ENCODE data around the gene ARHGAP30.
A peak's percentile ranks its signal among the peaks of the same experiment; 100 is the strongest.
"Not testable (repeated sequence)": the region's sequence is repeated elsewhere in the genome, so short reads cannot be mapped to it uniquely, and the experiment has no call there.

ARHGAP30 gene

DNA sequence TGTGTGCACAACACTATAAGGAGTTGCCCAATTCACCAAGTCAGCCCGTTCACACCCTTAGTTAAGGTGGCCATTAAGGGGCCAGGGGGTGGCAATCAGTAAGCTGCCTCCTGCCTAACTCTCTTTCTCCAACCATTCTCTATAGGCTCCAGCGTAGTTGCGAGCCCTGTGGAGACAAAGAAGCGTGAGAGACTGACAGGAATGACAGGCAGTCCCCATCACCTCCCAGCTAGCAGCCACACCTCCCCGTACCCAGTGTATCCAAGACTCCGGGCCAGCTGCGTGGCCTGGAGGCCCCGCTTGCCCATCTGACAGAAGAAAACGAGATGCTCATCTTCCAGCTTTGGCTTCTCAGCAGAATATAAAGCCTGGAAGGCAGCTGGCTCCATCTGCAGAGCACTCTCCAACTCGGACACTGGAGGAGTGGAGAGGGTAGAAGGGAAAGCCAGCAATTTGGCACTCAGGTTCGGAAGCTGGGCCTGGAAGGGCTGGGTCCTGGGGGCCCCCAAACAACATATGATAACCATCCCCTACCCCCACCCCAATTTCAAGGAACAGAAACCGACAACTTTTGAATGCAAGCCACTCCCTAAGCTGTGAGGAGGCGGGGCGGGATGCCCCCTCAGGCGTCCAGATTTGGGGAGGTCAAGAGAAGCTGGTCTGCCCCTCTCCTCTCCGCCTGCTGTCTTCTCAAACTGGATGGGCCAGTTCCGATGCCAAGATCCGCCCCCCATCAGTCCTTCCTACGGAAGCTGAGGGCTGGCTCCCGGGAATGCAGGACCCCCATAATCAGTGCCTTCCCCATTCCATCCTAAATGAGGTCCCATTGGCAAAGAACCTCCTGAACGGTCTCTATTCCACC lies 31.8 kb downstream of the ARHGAP30 start:
- DNase-seq: no peak

DNA sequence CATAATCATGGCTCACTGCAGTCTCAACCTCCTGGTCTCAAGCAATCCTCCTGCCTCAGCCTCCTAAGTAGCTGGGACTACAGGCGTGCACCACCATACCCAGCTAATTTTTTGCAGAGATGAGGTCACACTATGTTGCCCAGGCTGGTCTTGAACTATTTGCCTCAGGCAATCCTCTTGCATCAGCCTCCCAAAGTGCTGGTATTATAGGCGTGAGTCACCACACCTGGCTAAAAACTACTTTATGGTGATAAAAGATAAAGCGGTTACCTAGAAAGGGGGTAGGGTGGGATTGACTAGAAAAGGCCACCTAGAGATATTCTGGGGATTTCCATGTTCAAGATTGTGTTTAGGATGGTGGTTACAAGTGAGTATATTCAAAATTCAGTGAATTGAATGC lies 35.9 kb downstream of the ARHGAP30 start:
- DNase-seq: no peak

DNA sequence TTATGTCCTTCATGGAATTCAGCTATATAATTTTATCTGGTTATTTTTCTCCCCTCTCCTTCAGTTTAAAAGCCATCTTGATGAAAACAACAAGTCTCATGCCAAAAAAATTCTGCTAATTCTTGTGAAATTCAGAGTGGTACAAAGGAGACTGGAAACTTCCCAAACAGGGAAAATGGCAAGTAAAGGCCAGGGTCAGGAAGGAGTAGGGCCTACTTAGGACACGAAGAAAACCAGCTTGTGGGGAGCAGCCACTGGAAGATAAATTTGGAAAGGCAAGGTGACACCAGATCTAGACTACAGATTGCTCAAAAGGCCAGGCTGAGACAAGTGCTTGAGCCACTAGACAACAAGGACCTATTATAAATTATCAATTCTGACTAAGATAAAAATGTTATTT lies 37.3 kb downstream of the ARHGAP30 start:
- DNase-seq: no peak

- DNase-seq: no peak
Observed at GRCh38 chr1:161031874-161032273, 37.8 kb downstream of the ARHGAP30 start.

GRCh38 chr1:161029466-161029865 lies 40.2 kb downstream of the ARHGAP30 start:
- DNase-seq: not testable (repeated sequence)

DNA sequence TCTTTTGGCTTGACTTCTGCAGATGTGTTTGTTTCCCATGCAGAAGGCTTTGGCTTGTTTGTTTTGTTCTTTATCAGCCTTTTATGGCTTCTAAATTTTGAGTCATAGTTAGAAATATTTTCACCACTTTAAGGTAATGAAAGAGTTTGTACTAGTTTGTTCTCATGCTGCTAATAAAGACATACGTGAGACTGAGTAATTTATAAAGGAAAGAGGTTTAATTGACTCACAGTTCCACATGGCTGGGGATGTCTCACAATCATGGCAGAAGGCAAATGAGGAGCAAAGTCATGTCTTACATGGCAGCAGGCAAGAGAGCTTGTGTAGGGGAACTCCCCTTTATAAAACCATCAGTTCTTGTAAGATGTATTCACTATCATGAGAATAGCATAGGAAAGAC lies 42.7 kb downstream of the ARHGAP30 start:
- DNase-seq: not testable (repeated sequence)

- DNase-seq: not testable (repeated sequence)
Observed at GRCh38 chr1:161022432-161022831, 47.3 kb downstream of the ARHGAP30 start.

DNA sequence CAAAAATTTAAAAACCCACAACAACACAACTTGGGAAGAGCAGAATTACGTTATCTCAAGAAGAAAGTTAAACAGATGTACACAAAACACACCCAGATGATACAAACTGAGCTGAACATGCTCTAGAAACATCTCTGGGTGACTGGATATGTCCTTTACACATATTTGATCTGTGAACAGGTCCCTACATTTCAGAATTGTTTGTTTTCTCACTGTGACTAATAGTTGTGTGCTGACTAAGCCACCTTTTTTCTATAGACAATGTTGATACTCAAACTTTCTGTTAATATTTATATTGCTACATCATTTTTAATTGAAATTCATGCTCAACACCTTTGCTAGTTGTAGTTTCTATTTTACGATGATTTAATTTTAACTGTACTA lies 47.7 kb downstream of the ARHGAP30 start:
- DNase-seq: no peak

DNA sequence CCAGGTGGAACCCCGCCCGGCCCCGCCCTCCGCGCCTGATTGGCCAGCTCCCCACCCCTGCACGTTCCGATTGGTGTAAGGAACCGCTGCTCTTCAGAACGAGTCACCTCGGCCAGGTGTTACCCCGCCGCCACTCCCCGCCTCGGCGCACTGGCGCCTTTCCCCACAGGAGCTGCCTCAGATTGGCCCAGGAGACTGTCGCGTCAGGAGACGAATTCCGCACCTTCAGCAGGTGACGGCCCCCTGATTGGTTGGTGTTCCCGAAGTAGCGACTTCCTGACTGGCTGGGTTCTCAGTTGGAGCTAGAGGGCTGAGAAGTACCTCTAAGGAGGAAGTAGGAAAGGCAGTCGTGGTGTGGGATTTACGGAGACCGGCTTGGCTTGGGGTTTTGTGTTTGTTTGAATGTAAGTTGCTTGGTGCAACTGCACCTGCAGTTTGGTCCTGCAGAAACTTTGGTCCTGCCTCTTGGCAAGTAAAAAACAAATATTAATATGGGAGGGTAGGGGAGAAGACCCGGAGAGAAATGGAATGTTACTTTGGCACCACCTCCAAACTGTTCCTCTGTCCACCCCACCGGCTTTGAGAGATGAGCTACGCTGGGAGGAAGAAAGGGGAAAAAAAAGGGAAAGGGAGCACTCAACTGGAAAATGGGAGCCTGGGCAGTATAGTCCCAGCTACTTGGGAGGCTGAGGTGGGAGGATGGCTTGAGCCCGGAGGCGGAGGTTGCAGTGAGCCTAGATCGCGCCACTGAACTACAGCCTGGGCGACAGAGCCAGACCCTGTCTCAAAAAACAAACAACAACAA lies 48.3 kb downstream of the ARHGAP30 start:
- DNase-seq: peak; percentile 92

DNA sequence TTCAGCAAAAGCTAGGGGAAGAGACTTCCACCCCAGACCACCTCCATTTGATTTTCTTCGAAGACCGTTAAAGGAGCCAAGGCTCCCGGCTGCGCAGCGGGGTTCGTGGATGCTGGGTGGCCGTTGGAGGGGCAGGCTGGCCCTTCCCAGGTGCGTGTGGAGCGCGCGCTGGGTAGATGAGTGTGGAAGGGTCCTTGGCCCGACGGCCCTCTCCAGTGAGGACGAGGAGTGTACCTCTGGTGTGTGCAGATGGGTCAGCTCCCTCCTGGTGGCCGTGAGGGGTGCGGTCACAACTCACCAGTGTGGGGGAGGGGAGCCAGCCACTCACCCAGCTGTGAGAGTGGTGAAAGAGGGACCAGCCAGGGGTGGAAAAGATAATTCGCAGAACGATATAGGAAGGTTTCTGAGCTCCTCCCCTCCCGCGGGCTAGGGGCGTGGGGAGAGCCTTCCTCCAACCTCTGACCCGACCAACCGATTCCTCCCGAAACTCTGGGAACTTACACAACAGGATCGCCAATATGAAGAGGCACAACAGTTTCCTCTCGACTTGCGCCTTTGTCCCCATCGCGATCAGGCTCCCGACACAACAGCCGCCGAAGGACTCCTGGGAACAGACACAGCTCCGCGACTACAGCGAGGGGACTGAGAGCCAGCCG lies 49.1 kb downstream of the ARHGAP30 start, which contains the start of gene F11R:
Gene F11R (minus strand): TSS at position 644 of the 656 bp plus-strand sequence. CDS start 79 bp downstream, at position 565.
- no peak for DNase-seq

GRCh38 chr1:161019751-161020495 lies 49.8 kb downstream of the ARHGAP30 start:
- DNase-seq: no peak

DNA sequence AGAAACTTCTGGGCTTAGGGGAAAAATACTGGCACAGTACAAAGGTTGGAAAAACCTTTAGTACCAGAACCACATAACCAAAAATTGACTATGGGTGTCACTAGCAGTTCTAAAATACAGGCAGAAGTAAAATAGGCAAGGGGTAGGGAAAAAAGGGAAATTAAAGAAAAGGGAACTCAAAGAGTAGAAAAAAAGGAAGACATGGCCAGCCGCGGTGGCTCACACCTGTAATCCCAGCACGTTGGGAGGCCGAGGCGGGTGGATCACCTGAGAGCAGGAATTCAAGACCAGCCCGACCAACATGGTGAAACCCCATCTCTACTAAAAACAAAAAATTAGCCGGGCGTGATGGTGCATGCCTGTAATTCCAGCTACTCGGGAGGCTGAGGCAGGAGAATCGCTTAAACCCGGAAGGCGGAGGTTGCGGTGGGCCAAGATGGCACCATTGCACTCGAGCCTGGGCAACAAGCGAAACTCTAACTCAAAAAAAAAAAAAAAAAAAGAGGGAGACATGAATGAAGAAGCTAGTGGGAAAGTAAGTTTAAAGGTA lies 50.5 kb downstream of the ARHGAP30 start:
- DNase-seq: not testable (repeated sequence)

DNA sequence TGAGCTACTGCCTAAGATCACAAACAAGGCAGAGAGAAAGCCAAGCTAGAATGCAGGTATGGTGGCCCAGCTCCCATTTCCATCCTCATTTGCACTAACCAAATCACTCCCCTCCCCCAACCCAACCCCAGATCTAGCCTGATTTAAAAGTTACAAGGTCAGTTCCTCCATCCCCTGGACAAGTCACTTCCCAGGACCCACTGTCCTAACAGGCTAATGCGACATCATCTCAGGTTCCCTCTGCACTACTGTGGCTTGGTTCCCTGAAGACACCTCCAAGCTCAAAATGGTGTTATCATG lies 51.1 kb downstream of the ARHGAP30 start:
- DNase-seq: no peak

DNA sequence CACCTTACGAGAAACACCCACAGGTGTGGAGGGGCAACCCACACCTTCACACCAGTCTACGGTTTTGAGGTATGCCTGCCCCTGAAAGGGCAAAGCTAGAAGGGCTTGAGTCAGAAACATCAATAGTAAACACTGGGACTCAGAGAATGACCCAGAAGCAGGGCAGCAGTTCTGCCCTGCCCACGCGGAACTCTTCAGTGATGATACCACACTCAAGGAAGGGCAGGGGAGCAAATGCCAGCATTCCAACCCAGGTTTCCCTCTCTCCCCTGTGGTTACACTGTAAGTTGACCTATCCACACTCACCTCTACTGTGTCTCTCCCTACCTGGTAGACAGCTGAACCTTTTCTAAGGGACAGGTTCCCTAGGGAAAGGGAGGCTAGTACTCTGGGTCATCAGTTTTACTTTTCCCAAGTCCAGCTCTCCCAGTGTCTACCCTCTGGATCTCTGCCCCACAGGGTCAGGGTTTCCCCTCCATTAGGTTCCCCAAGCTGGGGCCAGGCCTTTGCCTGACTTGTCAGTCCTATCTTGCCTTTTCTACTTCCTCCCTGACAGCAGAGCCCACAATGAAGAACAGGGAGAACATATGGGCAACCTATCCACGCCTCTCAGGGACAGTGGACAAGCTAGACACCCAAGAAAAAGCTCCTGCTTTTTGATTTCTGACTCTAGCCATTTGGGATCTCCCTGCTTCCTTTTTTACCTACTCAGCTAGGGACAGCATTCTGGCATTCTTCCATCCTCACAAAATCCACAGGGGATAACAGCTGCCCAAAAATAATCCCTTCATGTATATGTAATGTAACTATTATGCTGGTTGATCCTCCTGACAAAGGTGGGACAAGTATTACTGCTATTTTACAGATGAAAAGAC lies 51.7 kb downstream of the ARHGAP30 start:
- no peak for DNase-seq

- not testable (repeated sequence) for DNase-seq
Observed at GRCh38 chr1:161017181-161017580, 52.5 kb downstream of the ARHGAP30 start.

DNA sequence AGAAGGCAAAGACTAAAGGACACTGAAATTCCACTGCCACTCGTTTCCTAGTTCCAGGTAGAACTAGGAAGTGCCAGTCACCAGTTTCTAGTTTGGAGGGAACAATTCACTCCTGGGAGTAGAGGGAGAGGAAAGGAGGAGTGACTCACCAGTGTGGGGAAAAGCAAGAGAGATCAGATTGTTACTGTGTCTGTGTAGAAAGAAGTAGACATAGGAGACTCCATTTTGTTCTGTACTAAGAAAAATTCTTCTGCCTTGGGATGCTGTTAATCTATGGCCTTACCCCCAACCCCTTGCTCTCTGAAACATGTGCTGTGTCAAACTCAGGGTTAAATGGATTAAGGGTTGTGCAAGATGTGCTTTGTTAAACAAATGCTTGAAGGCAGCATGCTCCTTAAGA lies 53.0 kb downstream of the ARHGAP30 start:
- not testable (repeated sequence) for DNase-seq

GRCh38 chr1:161013488-161014230 lies 56.0 kb downstream of the ARHGAP30 start:
- peak; percentile 47 for DNase-seq

GRCh38 chr1:161013131-161013487 lies 56.6 kb downstream of the ARHGAP30 start:
- DNase-seq: no peak

DNA sequence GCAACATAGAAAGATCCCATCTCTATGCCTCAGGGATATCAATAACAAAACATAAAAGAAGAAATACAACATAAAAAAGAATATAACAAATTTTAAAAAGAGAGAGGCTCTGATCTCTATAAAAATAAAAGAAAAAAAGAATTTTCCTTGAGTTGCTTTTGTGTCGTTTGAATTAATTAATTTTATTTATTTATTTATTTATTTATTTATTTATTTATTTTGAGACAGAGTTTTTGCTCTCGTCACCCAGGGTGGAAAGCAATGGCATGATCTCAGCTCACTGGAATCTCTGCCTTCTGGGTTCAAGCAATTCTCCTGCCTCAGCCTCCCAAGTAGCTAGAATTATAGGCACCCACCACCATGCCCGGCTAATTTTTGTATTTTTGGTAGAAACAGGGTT lies 57.3 kb downstream of the ARHGAP30 start:
- no peak for DNase-seq

- no peak for DNase-seq
Observed at GRCh38 chr1:161009602-161010211, 60.0 kb downstream of the ARHGAP30 start.

All from activated CD4-positive, alpha-beta T cell treated with anti-CD3 and anti-CD28 coated beads, Interleukin-2, amount 50 U/mL, for 1 hour (primary cell).